ENCODE results near the gene TAP1.

TAP1 gene

DNA sequence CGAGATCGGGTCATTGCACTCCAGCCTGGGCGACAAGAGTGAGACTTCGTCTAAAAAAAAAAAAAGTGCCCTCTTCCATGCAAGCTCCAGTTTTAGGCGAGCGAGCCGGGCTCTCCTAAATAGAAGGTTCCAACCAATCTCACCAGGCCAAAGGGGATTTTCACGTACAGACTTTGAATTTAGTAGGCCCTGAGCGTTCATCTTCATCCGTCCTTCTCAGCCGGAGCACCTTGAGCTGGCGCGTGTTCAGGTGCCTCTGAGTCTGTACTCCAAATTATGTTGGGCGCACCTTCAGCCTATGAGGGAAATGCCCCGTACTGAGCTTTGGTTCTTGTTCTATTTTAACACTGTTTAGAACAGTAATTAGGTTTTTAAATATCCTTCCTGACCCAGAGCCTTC lies 14.1 kb downstream of the TAP1 start:
- no peak overlapping the region for H3K27ac ChIP-seq (ENCODE audit: low read depth, low read length)
- H3K36me3 ChIP-seq (ENCODE audit: low read length): no peaks in the 10 kb centered on the region
- peaks cover 5% of the 10 kb centered on the region; the same call in 1 of the 2 replicates for H3F3A ChIP-seq (ENCODE audit: insufficient read depth)

DNA sequence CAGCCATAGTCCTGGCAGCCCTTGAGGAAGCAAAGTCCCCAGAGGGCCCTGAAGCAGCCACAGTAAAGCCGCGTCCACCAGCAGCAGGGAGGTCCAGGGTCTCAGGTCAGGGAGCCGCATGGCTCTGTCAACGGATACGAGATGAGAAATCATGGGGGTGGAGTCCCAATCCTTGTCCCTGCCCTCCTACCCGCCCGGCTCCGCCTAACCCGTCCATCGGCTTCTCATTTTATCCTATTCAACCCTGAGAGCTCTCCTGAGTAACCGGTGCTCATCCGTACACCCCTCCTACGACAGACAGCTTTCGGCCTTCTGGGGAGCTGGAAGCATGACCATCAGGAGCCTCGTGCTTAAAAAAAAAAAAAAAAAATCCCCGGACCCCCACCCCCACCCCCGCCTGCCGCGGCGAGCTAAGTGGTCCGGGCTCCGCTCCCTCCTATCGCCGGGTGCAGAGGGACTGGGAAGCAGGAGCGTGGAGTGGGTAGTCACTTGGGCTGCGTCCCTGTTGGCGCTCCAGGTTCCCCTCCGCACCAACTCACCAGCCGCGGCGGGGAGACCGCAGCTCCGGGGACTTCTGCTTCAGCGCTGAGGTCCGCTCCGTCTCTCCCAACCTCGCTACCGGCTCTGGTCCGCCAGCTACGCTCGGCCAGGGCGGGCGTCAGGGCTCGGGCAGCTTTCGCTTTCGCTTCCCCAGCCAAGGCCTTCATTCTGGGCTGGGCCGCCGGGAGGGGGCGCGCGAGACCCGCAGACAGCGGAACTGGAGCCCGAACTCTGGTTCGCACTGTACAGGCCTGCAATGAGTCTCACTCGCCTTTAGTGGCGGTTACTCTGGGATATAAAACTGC lies 15.2 kb downstream of the TAP1 start, which contains the start of gene TAP2:
Gene TAP2, minus strand, starts transcription at position 626 of the 845 bp plus-strand sequence. Its CDS starts 506 bp downstream, at position 120.
- no peaks in the 10 kb centered on the region for H3K9me2 ChIP-seq (replicated peaks; ENCODE audit: insufficient read depth, low read length)
- H3K36me3 ChIP-seq (ENCODE audit: low read length): 0 out of 2 replicates have a peak, but pooled peaks cover 4% of the 10 kb centered on the region
- H3K9ac ChIP-seq (ENCODE audit: low read length): peak within 1 kb of the TSS; percentile 73
- peak within 1 kb of the TSS; percentile 62 for H2AFZ ChIP-seq (ENCODE audit: low read depth, low read length, severe bottlenecking)
- no peaks in the 10 kb centered on the region for H4K20me1 ChIP-seq (ENCODE audit: low read depth, low read length)
- peaks cover 16% of the 10 kb centered on the region; the same call in 1 of the 2 replicates for H3K79me2 ChIP-seq (ENCODE audit: insufficient read depth, low read length)
- H3K4me3 ChIP-seq (ENCODE audit: insufficient read depth, low read length, poor library complexity, severe bottlenecking): peak within 1 kb of the TSS; percentile 67
- TF ChIP-seq EZH2phosphoT487 (conservative IDR thresholded peaks at IDR 0.05; ENCODE audit: low read length): no peak
- TF ChIP-seq CTCF (IDR thresholded peaks at IDR 0.05; ENCODE audit: insufficient read depth, low read length, poor library complexity, severe bottlenecking): peak; percentile 100
- H3F3A ChIP-seq (ENCODE audit: insufficient read depth): peaks cover 5% of the 10 kb centered on the region; the same call in 1 of the 2 replicates
- H3K4me2 ChIP-seq (ENCODE audit: low read depth, low read length, poor library complexity, severe bottlenecking): peak within 1 kb of the TSS; percentile 80
- peak within 1 kb of the TSS; percentile 27 for H3K27ac ChIP-seq (ENCODE audit: low read depth, low read length)
- H3K27me3 ChIP-seq (ENCODE audit: low read length): no peaks in the 10 kb centered on the region
- no peaks in the 10 kb centered on the region for H3K9me3 ChIP-seq (ENCODE audit: insufficient read depth, low read length)

More for the DNA sequence above, 14.1 kb downstream of the TAP1 start:
- Histone ChIP-seq H3K27me3 (ENCODE audit: low read length) (no peaks in the 10 kb centered on the region), H4K20me1 (ENCODE audit: low read depth, low read length) (no peaks in the 10 kb centered on the region), H2AFZ (ENCODE audit: low read depth, low read length, severe bottlenecking) (no peak overlapping the region), H3K4me2 (ENCODE audit: low read depth, low read length, poor library complexity, severe bottlenecking) (no peak overlapping the region), H3K9me2 (replicated peaks; ENCODE audit: insufficient read depth, low read length) (no peaks in the 10 kb centered on the region), H3K79me2 (ENCODE audit: insufficient read depth, low read length) (peaks cover 16% of the 10 kb centered on the region; the same call in 1 of the 2 replicates), H3K4me3 (ENCODE audit: insufficient read depth, low read length, poor library complexity, severe bottlenecking) (no peak overlapping the region), H3K9ac (ENCODE audit: low read length) (no peak overlapping the region), H3K9me3 (ENCODE audit: insufficient read depth, low read length) (no peaks in the 10 kb centered on the region)
- no peak for TF ChIP-seq EZH2phosphoT487 (conservative IDR thresholded peaks at IDR 0.05; ENCODE audit: low read length)
- no peak for TF ChIP-seq CTCF (IDR thresholded peaks at IDR 0.05; ENCODE audit: insufficient read depth, low read length, poor library complexity, severe bottlenecking)

GRCh38 chr6:32837651-32838113 lies 15.8 kb downstream of the TAP1 start:
- H3F3A ChIP-seq (ENCODE audit: insufficient read depth): no peaks in the 10 kb centered on the region
- no peaks in the 10 kb centered on the region for H4K20me1 ChIP-seq (ENCODE audit: low read depth, low read length)
- H3K27ac ChIP-seq (ENCODE audit: low read depth, low read length): peak overlapping the region; percentile 27
- TF ChIP-seq EZH2phosphoT487 (conservative IDR thresholded peaks at IDR 0.05; ENCODE audit: low read length) (no peak), CTCF (IDR thresholded peaks at IDR 0.05; ENCODE audit: insufficient read depth, low read length, poor library complexity, severe bottlenecking) (no peak)
- peak overlapping the region; percentile 80 for H3K4me2 ChIP-seq (ENCODE audit: low read depth, low read length, poor library complexity, severe bottlenecking)
- peak overlapping the region; percentile 67 for H3K4me3 ChIP-seq (ENCODE audit: insufficient read depth, low read length, poor library complexity, severe bottlenecking)
- H3K9me3 ChIP-seq (ENCODE audit: insufficient read depth, low read length): no peaks in the 10 kb centered on the region
- no peaks in the 10 kb centered on the region for H3K9me2 ChIP-seq (replicated peaks; ENCODE audit: insufficient read depth, low read length)
- peak overlapping the region; percentile 73 for H3K9ac ChIP-seq (ENCODE audit: low read length)
- 0 out of 2 replicates have a peak, but pooled peaks cover 4% of the 10 kb centered on the region for H3K36me3 ChIP-seq (ENCODE audit: low read length)
- H3K27me3 ChIP-seq (ENCODE audit: low read length): no peaks in the 10 kb centered on the region
- H2AFZ ChIP-seq (ENCODE audit: low read depth, low read length, severe bottlenecking): peak overlapping the region; percentile 62
- peaks cover 16% of the 10 kb centered on the region; the same call in 1 of the 2 replicates for H3K79me2 ChIP-seq (ENCODE audit: insufficient read depth, low read length)

Measured in SU-DHL-6 (cell line).